Activated T-helper 1 cell treated with anti-CD3 and anti-CD28 coated beads, Interleukin-12 subunit alpha, Interleukin-12 subunit beta, Interleukin-2, Interleukin-4 antibody, amounts not matched to agents 30 ng/mL and 10 ng/mL and 1 ng/mL, durations not matched to agents 14 hours and 24 hours and 36 hours (primary cell): ENCODE results near the gene ARFGAP1. TPM values are rescaled to one million over a fixed set of nuclear protein-coding genes. Genes with fewer than 3 reads are reported as not detected.

Source experiments
- DNase-seq: peaks from one replicate; pipeline ENCODE4 v3.0.0; 2021; ENCODE audit warnings: low spot score
- H3K27ac Mint-ChIP-seq: one replicate; pipeline ENCODE4 v1.8.0; 2021; ENCODE audit warnings: mild to moderate bottlenecking, mixed read lengths
- H3K27me3 Mint-ChIP-seq: one replicate; pipeline ENCODE4 v1.8.0; 2022; ENCODE audit warnings: mild to moderate bottlenecking, moderate library complexity, mixed read lengths; ENCODE audit not compliant: insufficient read depth
- H3K36me3 Mint-ChIP-seq: one replicate; pipeline ENCODE4 v1.8.0; 2021; ENCODE audit warnings: low read depth, mixed read lengths
- H3K4me1 Mint-ChIP-seq: one replicate; pipeline ENCODE4 v1.8.0; 2021; ENCODE audit warnings: low read depth, mixed read lengths
- H3K4me3 Mint-ChIP-seq: one replicate; pipeline ENCODE4 v1.8.0; 2021; ENCODE audit warnings: mild to moderate bottlenecking, moderate library complexity, mixed read lengths
- H3K9me3 Mint-ChIP-seq: one replicate; pipeline ENCODE4 v1.8.0; 2021; ENCODE audit warnings: mixed read lengths
- intact Hi-C: fragments of 100-400 bp; cut with micrococcal nuclease; formaldehyde crosslinking; loops from one replicate; pipeline ENCODE4 v1.15.1; 2024
- total RNA-seq: library from RNA; stranded (reverse); gene quantifications from 2 replicates; pipeline ENCODE4 v1.2.3, GENCODE V29; 2022

ARFGAP1 gene
- total RNA-seq, 1 donor from 2014 or later = 107 TPM

GRCh38 chr20:63233924-63234323 is 38.7 kb upstream of the ARFGAP1 start:
- peaks cover 27% of the 10 kb centered on the region for H3K27me3 Mint-ChIP-seq
- H3K4me3 Mint-ChIP-seq = no peak overlapping the region
- DNase-seq = no peak
- H3K27ac Mint-ChIP-seq = no peak overlapping the region
- no peaks in the 10 kb centered on the region for H3K9me3 Mint-ChIP-seq
- no peaks in the 10 kb centered on the region for H3K36me3 Mint-ChIP-seq
- intact Hi-C loops = no loop called here
- no peaks in the 10 kb centered on the region for H3K4me1 Mint-ChIP-seq

GRCh38 chr20:63234693-63235398 is 37.8 kb upstream of the ARFGAP1 start:
- no peaks in the 10 kb centered on the region for H3K9me3 Mint-ChIP-seq
- H3K36me3 Mint-ChIP-seq = no peaks in the 10 kb centered on the region
- no peaks in the 10 kb centered on the region for H3K4me1 Mint-ChIP-seq
- peaks cover 20% of the 10 kb centered on the region for H3K27me3 Mint-ChIP-seq
- intact Hi-C loops = no loop called here
- DNase-seq = no peak
- H3K4me3 Mint-ChIP-seq = no peak overlapping the region
- H3K27ac Mint-ChIP-seq = no peak overlapping the region

- no peaks in the 10 kb centered on the region for H3K4me1 Mint-ChIP-seq
- no peak within 1 kb of the TSS for H3K4me3 Mint-ChIP-seq
- DNase-seq = no peak
- intact Hi-C loops = no loop called here
- H3K36me3 Mint-ChIP-seq = no peaks in the 10 kb centered on the region
- peaks cover 15% of the 10 kb centered on the region for H3K27me3 Mint-ChIP-seq
- no peaks in the 10 kb centered on the region for H3K9me3 Mint-ChIP-seq
- no peak within 1 kb of the TSS for H3K27ac Mint-ChIP-seq
Measured at GRCh38 chr20:63235399-63235983, 37.1 kb upstream of the ARFGAP1 start, which contains the start of gene BIRC7. BIRC7 (plus strand) TSS chr20:63235905; CDS start chr20:63236097, 192 bp downstream.

GRCh38 chr20:63236116-63236837 is 36.3 kb upstream of the ARFGAP1 start:
- intact Hi-C loops = no loop called here
- no peaks in the 10 kb centered on the region for H3K36me3 Mint-ChIP-seq
- no peaks in the 10 kb centered on the region for H3K4me1 Mint-ChIP-seq
- H3K27me3 Mint-ChIP-seq = peaks cover 7% of the 10 kb centered on the region
- H3K4me3 Mint-ChIP-seq = no peak overlapping the region
- no peak for DNase-seq
- no peaks in the 10 kb centered on the region for H3K9me3 Mint-ChIP-seq
- H3K27ac Mint-ChIP-seq = no peak overlapping the region

GRCh38 chr20:63238031-63238430 is 34.6 kb upstream of the ARFGAP1 start:
- no peaks in the 10 kb centered on the region for H3K9me3 Mint-ChIP-seq
- no peaks in the 10 kb centered on the region for H3K27me3 Mint-ChIP-seq
- no peak overlapping the region for H3K4me3 Mint-ChIP-seq
- intact Hi-C loops = no loop called here
- no peak for DNase-seq
- H3K27ac Mint-ChIP-seq = no peak overlapping the region
- no peaks in the 10 kb centered on the region for H3K4me1 Mint-ChIP-seq
- H3K36me3 Mint-ChIP-seq = no peaks in the 10 kb centered on the region

- no peak for DNase-seq
Measured at GRCh38 chr20:63238514-63239125, 34.0 kb upstream of the ARFGAP1 start.

GRCh38 chr20:63239431-63239830 is 33.2 kb upstream of the ARFGAP1 start:
- H3K4me3 Mint-ChIP-seq = no peak overlapping the region
- DNase-seq = no peak
- intact Hi-C loops = no loop called here

More at GRCh38 chr20:63238514-63239125, 34.0 kb upstream of the ARFGAP1 start:
- H3K4me1 Mint-ChIP-seq = no peaks in the 10 kb centered on the region
- H3K36me3 Mint-ChIP-seq = no peaks in the 10 kb centered on the region
- no peaks in the 10 kb centered on the region for H3K9me3 Mint-ChIP-seq
- no peaks in the 10 kb centered on the region for H3K27me3 Mint-ChIP-seq
- intact Hi-C loops = no loop called here
- H3K4me3 Mint-ChIP-seq = no peak overlapping the region
- H3K27ac Mint-ChIP-seq = no peak overlapping the region

GRCh38 chr20:63240004-63240403 is 32.6 kb upstream of the ARFGAP1 start:
- Mint-ChIP-seq H3K9me3 (no peaks in the 10 kb centered on the region), H3K27ac (no peak overlapping the region), H3K36me3 (no peaks in the 10 kb centered on the region), H3K4me3 (no peak overlapping the region), H3K4me1 (no peaks in the 10 kb centered on the region), H3K27me3 (no peaks in the 10 kb centered on the region)
- no peak for DNase-seq
- intact Hi-C loops = no loop called here

More at GRCh38 chr20:63239431-63239830, 33.2 kb upstream of the ARFGAP1 start:
- Mint-ChIP-seq H3K27ac (no peak overlapping the region), H3K9me3 (no peaks in the 10 kb centered on the region), H3K4me1 (no peaks in the 10 kb centered on the region), H3K36me3 (no peaks in the 10 kb centered on the region), H3K27me3 (no peaks in the 10 kb centered on the region)

- H3K36me3 Mint-ChIP-seq = no peaks in the 10 kb centered on the region
- no peak for DNase-seq
- H3K4me1 Mint-ChIP-seq = no peaks in the 10 kb centered on the region
- no peak overlapping the region for H3K27ac Mint-ChIP-seq
- intact Hi-C loops = no loop called here
- H3K27me3 Mint-ChIP-seq = peaks cover 3% of the 10 kb centered on the region
- no peaks in the 10 kb centered on the region for H3K9me3 Mint-ChIP-seq
- H3K4me3 Mint-ChIP-seq = no peak overlapping the region
Measured at GRCh38 chr20:63241272-63241671, 31.3 kb upstream of the ARFGAP1 start.

- Mint-ChIP-seq H3K36me3 (no peaks in the 10 kb centered on the region), H3K4me1 (no peaks in the 10 kb centered on the region), H3K9me3 (no peaks in the 10 kb centered on the region), H3K27ac (no peak overlapping the region), H3K27me3 (peaks cover 3% of the 10 kb centered on the region), H3K4me3 (no peak overlapping the region)
- intact Hi-C loops = no loop called here
- DNase-seq = no peak
Measured at GRCh38 chr20:63242736-63243135, 29.9 kb upstream of the ARFGAP1 start.

- no peaks in the 10 kb centered on the region for H3K4me1 Mint-ChIP-seq
- H3K4me3 Mint-ChIP-seq = no peak overlapping the region
- no peaks in the 10 kb centered on the region for H3K36me3 Mint-ChIP-seq
- H3K9me3 Mint-ChIP-seq = no peaks in the 10 kb centered on the region
- intact Hi-C loops = no loop called here
- no peak for DNase-seq
- no peak overlapping the region for H3K27ac Mint-ChIP-seq
- peaks cover 3% of the 10 kb centered on the region for H3K27me3 Mint-ChIP-seq
Measured at GRCh38 chr20:63243604-63244247, 28.9 kb upstream of the ARFGAP1 start.

GRCh38 chr20:63244468-63244867 is 28.1 kb upstream of the ARFGAP1 start:
- Mint-ChIP-seq H3K4me1 (no peaks in the 10 kb centered on the region), H3K36me3 (no peaks in the 10 kb centered on the region), H3K27me3 (peaks cover 3% of the 10 kb centered on the region), H3K4me3 (no peak overlapping the region), H3K27ac (no peak overlapping the region), H3K9me3 (no peaks in the 10 kb centered on the region)
- intact Hi-C loops = no loop called here
- no peak for DNase-seq
